ENCODE measurements around the gene ZCCHC14.

- TF ChIP-seq POLR2AphosphoS5 (IDR thresholded peaks at IDR 0.05; ENCODE audit: low read depth, low read length) (no peak), CTCF (IDR thresholded peaks at IDR 0.05 in 2 of 3, conservative IDR thresholded peaks at IDR 0.05 in 1 of 3; ENCODE audit: borderline replicate concordance in 1 of 3, insufficient read depth in 1 of 3, low read depth in 2 of 3, low read length in 2 of 3) (no peak)
Measured at GRCh38 chr16:87376660-87377059, 116.2 kb downstream of the ZCCHC14 start.

Data from HCT116 (cell line).